Right lobe of liver (tissue), 4 donors: ENCODE results near the gene EGF.

Experiments used
- POLR2A ChIP-seq: fragments of 450-650 bp; IDR thresholded peaks from one replicate; pipeline ENCODE4 v1.6.1; 2017; ENCODE audit warnings: antibody characterized with exemption, mild to moderate bottlenecking
- TF ChIP-seq, protein P1 (sequence below), 4 donors: fragments of 200-600 bp in 3 of 4; fragments of 450-650 bp in 1 of 4; IDR thresholded peaks; one replicate each; pipeline versions ENCODE4 v1.5.1 to v1.8.0; 2016 to 2022; ENCODE audit warnings: antibody characterized with exemption in 4 of 4, mild to moderate bottlenecking in 2 of 4
- donor health status: DM: no; HTN: no; CAD: no.
- donor health status: DM: no; HTN: no; CAD: no.
- donor health status: DM: no; HTN: yes; CAD: no.

DNA sequence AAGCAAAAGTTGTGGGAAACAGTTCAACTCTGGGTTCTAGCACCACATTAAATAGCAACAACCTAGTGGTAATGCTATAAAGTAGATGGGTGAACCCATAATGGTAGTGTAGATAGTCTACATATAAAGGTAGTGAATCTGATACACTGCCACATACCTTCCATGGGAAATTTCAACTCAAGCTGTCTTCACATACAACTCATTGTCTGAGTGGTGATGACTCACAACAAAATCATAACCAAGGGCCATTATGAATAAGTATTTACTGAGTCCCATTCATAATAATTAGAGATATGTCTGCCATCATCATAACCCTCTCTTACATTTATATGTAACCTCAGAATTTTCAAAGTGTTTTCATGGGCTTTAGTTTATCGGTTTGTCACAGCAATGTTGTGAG lies 34.8 kb downstream of the EGF start:
- no peak for TF ChIP-seq POLR2A
- TF ChIP-seq, protein P1, sequence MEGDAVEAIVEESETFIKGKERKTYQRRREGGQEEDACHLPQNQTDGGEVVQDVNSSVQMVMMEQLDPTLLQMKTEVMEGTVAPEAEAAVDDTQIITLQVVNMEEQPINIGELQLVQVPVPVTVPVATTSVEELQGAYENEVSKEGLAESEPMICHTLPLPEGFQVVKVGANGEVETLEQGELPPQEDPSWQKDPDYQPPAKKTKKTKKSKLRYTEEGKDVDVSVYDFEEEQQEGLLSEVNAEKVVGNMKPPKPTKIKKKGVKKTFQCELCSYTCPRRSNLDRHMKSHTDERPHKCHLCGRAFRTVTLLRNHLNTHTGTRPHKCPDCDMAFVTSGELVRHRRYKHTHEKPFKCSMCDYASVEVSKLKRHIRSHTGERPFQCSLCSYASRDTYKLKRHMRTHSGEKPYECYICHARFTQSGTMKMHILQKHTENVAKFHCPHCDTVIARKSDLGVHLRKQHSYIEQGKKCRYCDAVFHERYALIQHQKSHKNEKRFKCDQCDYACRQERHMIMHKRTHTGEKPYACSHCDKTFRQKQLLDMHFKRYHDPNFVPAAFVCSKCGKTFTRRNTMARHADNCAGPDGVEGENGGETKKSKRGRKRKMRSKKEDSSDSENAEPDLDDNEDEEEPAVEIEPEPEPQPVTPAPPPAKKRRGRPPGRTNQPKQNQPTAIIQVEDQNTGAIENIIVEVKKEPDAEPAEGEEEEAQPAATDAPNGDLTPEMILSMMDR (IDR thresholded peaks at IDR 0.05): no peak
